GM19468 (cell line): Measurements from ENCODE around the gene FMNL2.

Experiments
- ATAC-seq: cut with Tn5 transposase; IDR thresholded peaks from one replicate; pipeline ENCODE4 v1.9.1; 2021; ENCODE audit warnings: mild to moderate bottlenecking, moderate library complexity, moderate number of reproducible peaks; ENCODE audit not compliant: unreplicated experiment; ENCODE audit errors: extremely low read depth

FMNL2 gene

DNA sequence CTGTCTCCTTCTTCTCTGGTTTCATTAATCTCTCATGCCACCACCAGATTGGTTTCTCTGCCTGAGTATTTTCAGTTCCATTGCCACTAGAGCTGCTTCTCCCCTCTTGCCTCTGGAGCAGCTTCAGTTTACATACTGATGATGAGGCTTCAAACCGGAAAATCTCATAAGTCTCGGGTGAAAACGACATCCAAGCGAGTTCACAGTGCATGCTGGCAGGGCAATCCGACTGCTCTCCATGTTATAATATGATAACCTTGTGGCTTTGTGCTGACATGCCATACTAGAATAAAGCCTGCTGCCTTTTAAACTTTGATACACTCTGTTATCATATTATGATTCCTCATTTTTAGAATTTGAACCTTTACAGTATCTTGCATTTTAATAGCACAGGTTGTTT is 228.8 kb downstream of the FMNL2 start:
- no peak for ATAC-seq

DNA sequence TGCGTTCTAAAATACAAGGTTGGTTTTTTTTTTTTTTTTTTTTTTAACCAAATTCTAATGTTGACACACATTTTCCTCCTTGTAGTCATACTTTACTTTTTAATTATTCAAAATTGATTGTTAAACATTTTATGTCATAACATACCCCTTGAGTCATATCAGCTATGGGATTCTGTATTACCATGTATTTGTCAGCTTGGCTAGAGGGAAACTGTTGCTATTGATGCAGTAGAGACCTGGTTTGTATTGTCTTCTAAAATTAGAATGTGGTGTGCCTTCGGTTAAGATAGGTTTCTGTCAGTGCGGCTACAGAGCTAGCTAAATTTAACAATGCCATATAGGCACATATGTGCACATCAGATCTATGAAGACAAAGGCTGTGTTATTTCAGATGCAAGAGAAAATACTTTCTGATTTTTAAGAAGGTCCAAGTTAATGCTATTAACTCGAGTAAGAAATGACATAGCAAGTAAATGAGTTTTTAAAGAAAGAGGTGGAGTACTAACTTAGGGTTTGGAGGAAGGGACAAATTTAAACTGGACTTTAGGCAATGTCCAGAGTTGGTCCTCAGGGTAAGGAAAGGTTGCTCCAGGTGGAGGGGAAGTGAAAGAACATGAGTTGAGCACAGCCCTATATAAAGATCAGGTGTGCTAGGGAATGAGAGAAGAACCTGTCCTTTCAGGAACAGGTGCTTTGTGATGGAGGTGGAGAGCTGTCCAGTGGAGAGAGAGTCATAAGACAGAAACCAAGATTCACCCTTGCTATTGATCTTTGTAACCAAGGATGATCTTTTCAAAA is 230.0 kb downstream of the FMNL2 start:
- ATAC-seq: peak; percentile 67

DNA sequence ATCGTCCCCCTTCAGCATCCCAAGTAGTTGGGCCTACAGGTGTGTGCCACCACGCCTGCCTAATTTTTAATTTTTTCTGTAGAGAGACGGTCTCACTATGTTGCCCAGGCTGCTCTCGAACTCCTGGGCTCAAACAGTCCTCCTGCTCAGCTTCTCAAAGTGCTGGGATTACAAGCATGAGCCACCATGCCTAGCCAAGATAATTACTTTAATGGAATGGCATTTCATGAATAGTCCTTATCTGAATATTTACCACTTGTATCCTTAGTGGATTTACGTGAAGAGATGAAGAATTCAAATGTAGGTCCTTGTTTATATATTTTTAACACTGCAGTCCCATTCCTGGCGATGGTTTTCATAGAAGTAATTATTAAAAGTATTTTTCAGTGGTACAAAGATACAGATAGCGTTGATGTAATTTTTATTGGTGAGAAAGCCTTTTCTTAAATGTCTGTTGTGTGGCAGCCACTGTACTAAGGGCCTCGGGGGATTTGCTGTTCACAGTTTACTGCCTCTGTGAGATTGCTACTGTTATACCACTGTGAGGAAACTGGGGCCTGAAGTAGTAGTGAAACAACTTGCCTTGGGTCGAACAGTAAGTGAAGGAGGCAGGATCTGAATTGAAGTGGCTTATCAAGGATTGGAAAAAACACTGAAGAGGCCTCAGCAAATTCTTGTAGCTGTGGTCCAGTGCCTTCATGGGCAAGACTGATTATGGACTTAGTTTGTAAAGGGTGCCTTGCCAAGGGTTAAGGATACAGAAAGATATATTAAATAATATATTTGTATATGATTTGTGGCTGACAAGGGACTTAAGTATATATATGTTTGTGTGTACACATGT is 231.1 kb downstream of the FMNL2 start:
- no peak for ATAC-seq

DNA sequence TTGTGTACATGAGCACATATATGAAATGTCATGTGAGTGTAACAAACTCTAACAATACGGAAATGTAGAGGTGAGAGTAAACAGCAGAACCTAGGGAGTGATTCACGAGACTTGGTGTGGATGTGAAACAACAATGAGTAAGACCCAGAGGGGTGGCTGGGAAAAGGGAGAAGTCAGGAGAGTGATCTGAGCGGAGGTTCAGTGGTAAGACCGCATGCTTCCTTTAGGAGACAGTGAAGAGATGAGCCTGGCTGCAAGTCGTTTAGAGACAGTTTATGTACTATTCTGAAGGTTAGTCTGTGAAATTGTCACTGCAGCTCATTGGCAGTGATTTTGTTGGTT is 231.7 kb downstream of the FMNL2 start:
- no peak for ATAC-seq

DNA sequence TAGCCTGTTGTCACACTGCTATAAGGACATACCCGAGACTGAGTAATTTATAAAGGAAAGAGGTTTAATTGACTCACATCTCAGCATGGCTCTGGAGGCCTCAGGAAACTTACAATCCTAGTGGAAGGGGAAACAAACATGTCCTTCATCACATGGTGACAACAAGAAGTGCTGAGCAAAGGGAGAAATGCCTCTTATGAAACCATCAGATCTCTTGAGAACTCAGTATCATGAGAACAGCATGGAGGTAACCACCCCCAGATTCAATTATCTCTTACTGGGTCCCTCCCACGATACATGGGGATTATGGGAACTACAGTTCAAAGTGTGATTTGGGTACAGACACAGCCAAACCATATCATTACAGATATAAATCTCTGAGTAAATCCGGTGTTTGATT is 233.6 kb downstream of the FMNL2 start:
- ATAC-seq: no peak

DNA sequence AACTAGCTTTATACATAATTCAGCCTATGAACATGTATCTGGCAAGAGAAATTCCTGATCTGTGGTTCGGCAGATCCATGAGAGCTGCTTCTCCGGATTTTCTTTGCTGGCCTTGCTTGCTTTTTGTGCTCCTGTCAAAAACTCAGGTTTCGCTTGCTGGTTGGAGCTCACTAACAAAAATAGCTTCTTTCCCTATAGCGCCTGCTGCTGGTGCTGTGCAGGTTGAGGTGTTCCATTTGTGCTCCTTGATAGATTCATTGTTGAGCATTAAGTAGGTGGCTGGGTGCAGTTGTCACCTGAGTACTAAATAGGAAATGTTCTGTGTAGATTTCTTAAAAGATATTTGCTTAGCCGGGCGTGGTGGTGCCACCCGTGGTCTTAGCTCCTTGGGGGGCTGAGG is 234.2 kb downstream of the FMNL2 start:
- ATAC-seq: no peak

DNA sequence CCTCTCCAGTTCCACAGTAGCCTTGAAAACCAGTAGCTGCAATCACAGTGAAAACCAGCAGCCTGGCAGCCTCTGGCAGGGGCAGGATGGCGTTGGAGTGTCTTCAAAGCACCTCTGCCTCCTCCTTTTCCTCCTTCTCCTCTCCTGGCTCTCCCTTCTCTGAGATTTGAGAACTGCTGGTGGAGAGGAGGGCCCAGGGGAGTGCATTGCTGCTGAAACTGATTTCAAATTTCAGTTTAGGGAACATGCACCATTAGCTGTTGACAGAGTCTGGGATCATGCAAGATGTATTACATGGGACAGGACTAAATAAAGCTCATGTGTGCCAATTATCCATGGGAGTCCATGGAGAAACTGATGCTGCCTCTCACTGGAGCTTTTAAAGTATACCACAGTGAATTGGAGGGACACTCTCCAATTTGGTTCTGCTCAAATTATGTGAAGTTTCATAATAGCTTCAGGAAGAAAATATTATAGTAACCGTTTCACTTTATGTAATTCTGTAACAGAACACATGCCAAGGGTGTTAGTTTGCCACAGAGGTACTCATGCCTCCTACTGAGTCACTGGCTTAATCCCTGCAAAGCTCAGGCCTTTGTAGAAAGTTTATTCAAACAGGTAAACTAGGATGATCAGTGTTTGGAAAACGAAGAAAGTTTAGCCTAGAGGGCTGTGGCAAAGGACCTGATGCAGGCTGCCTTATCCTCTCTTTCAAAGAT is 236.2 kb downstream of the FMNL2 start:
- ATAC-seq: no peak

DNA sequence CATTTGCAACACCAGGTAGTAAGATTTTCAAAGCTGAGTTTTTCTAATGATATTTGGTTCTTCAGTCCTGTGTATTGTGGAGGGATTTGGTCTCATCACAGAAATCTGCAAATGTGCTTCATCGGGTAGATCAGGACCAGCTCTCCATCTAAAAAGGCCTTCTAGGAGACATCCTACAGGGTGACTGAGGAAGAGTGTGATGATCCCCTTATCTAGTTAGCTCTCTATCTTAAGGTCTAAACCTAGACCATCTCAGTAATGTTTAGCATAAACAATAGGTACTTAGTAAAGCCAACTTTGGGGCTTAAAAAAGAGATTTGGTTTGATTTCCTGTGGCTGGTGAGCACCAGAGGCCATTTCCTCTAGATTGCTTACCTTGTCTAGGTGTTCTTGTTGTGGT is 237.1 kb downstream of the FMNL2 start:
- ATAC-seq: no peak

DNA sequence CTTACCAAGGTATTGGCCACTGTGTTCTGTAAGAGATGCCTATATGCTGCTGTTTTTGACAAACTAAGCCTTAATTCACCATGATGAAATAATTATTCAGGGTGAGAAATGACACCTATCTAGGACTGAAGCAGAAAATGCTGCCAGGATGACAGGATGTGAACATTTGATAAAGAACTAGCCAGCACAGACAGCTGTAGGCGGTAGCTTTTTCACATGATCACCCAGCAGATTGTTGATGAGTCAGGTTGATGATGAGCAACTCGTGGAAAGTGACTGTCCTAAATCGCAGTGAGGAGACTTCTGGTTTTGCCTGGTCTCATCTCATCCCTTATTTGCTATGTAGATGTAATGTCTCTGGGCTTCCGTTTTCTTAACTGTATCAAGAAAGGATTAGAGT is 238.2 kb downstream of the FMNL2 start:
- ATAC-seq: peak; percentile 77

DNA sequence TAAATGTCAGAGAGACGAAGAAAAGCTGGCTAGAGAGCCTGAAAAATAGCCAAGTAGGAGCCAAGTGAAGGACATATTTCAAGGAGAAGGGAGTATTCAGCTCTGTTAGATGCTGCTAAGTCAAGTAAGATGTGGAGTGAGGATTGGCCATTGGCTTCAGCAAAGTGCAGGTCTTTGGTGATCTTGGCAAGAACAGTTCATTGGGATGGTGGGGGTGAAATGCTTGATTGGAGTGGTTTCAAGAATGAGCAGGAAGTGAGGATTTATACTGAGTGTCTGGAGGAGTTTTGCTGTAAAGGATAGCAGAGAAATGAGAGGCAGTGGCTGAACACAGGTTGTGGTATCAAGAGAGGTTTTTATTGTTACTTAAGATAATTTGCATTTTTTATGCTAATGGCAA is 242.6 kb downstream of the FMNL2 start:
- ATAC-seq: no peak

DNA sequence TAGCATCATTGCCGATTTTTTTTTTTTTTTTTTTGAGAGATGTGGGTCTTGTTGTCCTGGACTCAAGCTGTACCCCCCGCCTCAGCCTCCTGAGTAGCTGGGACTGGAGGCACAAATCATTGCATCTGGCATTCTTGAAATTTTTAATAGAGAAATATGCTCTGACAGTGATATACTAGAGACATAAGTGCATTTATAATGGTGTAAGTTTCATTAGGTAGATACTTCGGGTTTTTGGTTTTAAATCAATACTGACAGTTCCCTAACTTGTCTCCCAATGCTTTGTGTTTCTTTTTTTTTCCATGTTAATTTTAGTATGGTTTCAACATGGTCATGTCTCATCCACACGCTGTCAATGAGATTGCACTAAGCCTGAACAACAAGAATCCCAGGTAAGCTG is 243.6 kb downstream of the FMNL2 start:
- no peak for ATAC-seq

DNA sequence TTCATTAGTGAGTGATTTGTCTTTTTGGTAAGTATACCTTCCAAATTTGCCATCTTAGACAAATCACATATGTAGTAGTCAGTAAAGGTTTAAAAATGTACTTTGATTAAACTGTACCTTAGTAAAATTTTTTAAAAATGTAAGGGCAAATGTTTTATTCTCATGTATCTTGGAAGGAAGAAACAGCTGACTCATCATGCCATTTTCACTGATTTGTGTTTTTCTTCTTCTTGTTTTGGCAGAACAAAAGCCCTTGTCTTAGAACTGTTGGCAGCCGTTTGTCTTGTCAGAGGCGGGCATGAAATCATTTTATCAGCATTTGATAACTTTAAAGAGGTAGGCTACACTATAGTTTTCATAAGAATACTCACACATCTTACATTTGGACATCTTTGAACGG is 245.7 kb downstream of the FMNL2 start:
- no peak for ATAC-seq

DNA sequence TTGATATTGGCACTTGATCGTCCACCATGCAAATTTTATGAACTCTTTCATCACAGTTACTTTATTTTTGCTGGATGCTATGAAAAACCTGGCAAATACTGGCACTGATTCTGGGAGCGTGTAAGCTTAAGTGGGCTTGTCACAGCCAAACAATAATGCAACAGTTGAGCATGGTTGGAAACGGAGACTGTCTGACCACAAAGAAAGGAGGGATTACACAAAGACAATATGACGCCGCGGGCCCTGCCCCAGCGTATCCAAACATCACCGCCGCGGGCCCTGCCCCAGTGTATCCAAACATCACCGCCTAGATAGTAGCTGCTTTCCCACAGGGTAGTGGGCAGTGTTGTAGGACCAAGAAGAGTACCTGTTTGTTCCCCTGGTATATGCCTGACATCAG is 246.4 kb downstream of the FMNL2 start:
- no peak for ATAC-seq

DNA sequence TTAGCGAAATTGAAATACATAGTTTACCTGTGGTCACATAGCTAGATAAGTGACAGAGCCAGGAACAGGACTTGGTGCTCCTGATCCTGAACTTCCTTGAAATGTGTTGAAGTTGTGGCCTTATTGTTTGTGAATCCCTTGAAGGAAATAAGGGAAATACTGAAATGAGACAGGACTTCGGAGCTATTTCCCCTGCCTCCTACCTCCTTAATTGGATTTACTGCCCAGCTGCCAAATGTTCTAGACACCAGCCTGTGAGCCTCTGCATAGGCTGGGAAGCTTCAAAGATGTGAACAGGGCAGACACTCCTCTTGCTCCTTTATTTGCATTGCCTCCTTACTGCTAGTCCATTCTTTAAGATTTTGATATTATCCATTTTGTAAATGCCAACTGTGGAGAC is 247.1 kb downstream of the FMNL2 start:
- ATAC-seq: no peak

DNA sequence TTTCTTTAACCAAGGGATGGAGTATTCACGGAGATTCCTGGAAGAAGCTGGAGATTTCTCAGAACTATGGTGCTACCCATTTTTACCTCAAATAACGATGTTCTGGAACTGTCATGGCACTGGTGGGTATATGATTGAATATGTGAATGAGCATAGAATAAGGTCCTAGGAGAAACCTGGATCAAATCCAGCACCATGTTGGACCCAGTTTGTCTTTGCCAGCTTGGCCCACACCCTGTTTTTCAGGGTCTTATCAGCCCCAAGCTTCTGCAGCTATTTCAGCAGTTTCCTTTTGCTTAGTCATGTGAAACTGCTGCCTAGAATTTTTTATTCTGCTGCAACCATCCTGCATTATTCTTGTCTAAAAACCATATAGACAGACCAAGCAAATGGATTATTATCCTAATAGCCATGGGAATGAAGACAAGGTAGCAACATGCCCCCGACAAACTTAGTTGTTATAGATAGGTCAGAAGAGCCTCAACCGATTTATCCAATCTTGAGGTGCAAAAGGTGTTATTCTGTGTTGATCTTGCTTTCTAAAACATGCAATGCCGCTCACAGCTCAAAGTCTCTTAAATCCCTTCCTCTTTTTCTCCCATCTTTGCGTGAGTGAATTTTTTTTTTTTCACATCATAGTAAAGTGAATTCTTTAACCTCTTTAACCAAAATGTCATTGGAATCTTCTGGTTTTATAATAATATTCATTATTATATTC is 248.7 kb downstream of the FMNL2 start:
- no peak for ATAC-seq

DNA sequence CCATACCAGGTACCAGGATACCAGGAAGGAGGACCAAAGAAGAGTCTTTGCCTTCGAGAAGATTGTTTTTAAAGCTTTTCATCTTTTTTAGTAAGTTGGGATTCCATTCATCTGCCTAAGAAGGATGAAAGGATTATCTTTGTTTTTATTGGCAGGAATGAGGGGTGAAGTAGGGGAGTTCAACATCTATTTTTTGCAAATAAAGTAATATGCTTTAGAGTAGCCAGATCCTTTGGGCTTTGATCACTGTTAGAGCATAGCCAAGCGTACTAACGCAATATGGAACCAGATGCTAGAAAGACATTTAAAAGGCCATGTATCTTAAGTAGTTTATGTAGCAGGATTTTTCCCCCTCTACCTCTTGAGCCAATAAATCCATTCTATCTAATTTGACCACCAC is 249.3 kb downstream of the FMNL2 start:
- no peak for ATAC-seq

DNA sequence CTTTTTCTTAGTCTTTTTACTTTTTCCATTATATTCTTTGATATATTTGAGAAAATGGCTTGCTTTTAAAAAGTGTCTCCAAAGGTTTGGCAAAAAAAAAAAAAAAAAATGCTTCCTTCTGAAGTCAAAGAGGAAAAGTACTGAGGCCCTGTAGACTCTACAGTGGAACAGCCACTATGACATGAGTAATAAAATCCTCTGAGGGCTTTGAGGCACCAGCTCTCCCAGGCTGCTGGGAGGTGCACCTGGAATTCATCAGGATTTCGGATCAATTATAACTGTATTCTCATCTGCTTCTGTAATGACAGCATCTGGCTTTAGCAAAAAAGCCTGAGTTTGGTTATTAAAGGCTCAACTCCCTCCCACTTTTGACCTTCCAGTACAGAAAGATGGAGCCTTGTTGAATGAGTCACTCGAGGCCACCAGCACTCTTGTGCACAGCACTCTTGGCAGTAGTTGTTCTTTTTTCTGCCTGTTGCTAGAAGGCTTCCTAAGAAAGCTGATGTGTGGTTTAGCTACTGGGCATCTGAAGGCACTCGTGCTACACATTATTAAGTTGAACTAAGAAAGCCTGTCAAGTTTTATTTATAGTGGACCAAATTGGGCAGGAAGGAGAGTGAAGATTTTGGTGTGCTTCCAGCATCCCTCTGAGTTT is 251.0 kb downstream of the FMNL2 start:
- no peak for ATAC-seq

DNA sequence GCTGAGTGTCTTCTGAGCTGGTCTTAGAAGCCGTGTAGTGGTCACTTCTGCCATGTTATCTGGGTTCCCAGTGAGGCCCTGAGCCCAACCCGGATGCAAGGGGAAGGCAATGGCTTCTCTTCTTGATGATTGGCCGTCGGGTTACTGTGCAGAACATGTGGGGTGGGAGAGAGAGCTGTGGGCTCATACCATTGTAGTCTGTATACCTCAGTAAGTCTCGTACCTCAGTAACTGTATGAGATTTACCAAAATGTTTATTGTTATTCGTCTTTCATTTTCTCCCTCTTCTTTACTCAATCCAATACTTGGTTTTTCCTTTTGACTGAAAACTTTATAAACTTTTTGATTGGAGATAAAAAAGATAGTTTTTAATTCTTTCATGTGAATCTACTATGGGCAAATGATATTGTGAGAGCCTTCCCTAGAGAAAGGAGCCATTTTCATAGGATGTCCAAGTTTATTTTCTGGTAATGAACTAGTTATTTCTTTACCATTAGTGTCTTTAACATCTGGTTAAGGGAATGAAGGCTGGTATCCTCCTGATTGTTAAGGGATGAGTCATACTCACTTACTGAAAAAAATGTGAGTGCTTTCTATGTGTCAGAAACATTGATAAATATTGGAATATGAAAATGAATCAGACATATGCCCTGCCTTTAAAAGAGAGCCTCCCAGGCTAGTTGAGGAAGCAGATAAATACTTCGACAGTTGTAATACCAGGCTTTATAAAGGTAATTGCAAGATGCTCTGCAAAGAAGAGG is 252.4 kb downstream of the FMNL2 start:
- ATAC-seq: no peak

DNA sequence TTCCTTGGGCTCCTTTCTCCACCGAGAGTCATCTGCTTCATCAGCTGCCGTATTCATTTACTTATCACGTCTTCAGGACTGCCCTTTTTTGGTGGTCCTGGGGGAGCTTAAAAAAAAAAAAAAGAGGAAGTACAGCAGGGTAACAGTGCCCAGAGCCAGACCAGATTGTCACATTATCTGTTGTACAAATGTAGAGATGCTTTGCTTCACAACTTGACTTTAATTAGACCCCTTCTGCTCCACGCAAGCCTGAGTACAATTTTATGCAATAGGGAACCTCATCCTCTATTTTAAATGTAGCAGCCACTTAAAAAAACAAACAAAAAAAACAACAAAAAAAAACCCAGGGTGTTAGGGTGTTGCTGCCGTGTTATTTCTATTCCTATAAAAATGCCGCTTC is 254.0 kb downstream of the FMNL2 start:
- ATAC-seq: no peak
